Stomach (tissue), 4 donors: ENCODE data around the gene HTR3D.

Source experiments
- EP300 ChIP-seq: sonication (generic); formaldehyde crosslinking; IDR thresholded peaks from one replicate; pipeline ENCODE4 v1.6.1; 2017; ENCODE audit warnings: antibody characterized with exemption
- POLR2A ChIP-seq, 4 donors: fragments of 450-650 bp; IDR thresholded peaks; one replicate each; pipeline ENCODE4 v1.6.1; 2016; ENCODE audit warnings: antibody characterized with exemption in 4 of 4, control low read depth in 2 of 4, mild to moderate bottlenecking in 1 of 4, moderate library complexity in 1 of 4
- POLR2AphosphoS5 ChIP-seq, 3 donors: sonication (generic); formaldehyde crosslinking; IDR thresholded peaks; one replicate each; pipeline ENCODE4 v1.6.1; 2016; ENCODE audit warnings: antibody characterized with exemption in 3 of 3
- TF ChIP-seq, protein P1 (sequence below), 7 experiments: fragments of 450-650 bp in 4 of 7; fragments of 200-600 bp in 3 of 7; sonication (generic) in 3 of 7; IDR thresholded peaks; one replicate each; pipeline ENCODE4 v1.5.1; 2016 to 2019; ENCODE audit warnings: antibody characterized with exemption in 7 of 7, control low read depth in 2 of 7, mild to moderate bottlenecking in 1 of 7

- TF ChIP-seq, protein P1, sequence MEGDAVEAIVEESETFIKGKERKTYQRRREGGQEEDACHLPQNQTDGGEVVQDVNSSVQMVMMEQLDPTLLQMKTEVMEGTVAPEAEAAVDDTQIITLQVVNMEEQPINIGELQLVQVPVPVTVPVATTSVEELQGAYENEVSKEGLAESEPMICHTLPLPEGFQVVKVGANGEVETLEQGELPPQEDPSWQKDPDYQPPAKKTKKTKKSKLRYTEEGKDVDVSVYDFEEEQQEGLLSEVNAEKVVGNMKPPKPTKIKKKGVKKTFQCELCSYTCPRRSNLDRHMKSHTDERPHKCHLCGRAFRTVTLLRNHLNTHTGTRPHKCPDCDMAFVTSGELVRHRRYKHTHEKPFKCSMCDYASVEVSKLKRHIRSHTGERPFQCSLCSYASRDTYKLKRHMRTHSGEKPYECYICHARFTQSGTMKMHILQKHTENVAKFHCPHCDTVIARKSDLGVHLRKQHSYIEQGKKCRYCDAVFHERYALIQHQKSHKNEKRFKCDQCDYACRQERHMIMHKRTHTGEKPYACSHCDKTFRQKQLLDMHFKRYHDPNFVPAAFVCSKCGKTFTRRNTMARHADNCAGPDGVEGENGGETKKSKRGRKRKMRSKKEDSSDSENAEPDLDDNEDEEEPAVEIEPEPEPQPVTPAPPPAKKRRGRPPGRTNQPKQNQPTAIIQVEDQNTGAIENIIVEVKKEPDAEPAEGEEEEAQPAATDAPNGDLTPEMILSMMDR (IDR thresholded peaks at IDR 0.05) = no peak
- no peak for TF ChIP-seq POLR2A (IDR thresholded peaks at IDR 0.05)
- TF ChIP-seq POLR2AphosphoS5 (IDR thresholded peaks at IDR 0.05) = no peak
- no peak for TF ChIP-seq EP300
Observed at GRCh38 chr3:184042617-184043016, 11.1 kb downstream of the HTR3D start.
